RWPE1 (cell line): ENCODE data around the gene FRMD4A.
"Not testable (repeated sequence)": the region's sequence is repeated elsewhere in the genome, so short reads cannot be mapped to it uniquely, and the experiment has no call there.

ENCODE experiments used
- CTCF ChIA-PET: fragments of 350-600 bp; sonication (Branson Sonifier 250); formaldehyde crosslinking; extraction: SDS; loops from one replicate; lab custom pipeline; 2021; lab: Yijun Ruan, JAX
- POLR2A ChIA-PET: fragments of 400-600 bp; formaldehyde crosslinking; extraction: SDS; loops from one replicate; lab custom pipeline; 2020; ENCODE audit warnings: antibody characterized with exemption; ENCODE audit not compliant: low non-redundant PET; lab: Yijun Ruan, JAX
- DNase-seq: peaks from one replicate; pipeline ENCODE4 v3.0.0; 2012; ENCODE audit warnings: low spot score
- H3K27ac ChIP-seq: fragments of 450-650 bp; 2 replicates; pipeline ENCODE4 v1.5.1; 2017
- TF ChIP-seq, protein P1 (sequence below): fragments of 450-650 bp; conservative IDR thresholded peaks from 2 replicates; pipeline ENCODE4 v1.5.1; 2017; ENCODE audit warnings: low read depth, mild to moderate bottlenecking

Gene FRMD4A

DNA sequence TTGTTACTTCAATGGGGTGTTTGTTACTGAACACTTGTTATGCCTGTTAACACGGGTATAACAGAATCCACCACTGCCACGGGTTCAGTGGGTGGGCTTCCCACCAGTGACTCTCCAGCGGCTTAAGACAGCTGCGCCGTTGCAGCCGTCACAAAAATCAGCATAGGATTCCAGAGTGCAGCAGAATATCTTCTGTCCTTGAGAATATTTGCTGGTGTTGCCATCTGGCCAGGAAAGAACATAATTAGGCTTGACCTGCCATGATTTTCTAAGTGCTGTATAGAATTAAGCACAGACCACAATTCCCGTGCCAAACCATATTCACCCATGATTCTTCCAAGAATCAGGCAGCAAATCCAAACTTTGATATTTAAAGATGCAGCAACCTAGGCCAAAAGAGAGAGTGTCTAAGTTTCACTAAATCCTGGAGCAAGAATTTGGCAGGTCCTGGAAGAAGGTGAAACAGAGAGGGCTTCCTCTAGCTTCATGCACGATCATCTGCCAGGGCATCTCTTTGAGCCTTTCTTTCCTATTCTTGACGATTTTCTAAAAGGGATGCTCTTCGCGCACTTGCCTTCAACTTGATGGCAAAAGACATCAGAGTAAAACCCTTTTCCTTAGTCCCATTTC, 95.0 kb downstream of the FRMD4A start:
- no peak for DNase-seq
- CTCF ChIA-PET, result no interaction called here
- POLR2A ChIA-PET, result no interaction called here
- TF ChIP-seq, protein P1, sequence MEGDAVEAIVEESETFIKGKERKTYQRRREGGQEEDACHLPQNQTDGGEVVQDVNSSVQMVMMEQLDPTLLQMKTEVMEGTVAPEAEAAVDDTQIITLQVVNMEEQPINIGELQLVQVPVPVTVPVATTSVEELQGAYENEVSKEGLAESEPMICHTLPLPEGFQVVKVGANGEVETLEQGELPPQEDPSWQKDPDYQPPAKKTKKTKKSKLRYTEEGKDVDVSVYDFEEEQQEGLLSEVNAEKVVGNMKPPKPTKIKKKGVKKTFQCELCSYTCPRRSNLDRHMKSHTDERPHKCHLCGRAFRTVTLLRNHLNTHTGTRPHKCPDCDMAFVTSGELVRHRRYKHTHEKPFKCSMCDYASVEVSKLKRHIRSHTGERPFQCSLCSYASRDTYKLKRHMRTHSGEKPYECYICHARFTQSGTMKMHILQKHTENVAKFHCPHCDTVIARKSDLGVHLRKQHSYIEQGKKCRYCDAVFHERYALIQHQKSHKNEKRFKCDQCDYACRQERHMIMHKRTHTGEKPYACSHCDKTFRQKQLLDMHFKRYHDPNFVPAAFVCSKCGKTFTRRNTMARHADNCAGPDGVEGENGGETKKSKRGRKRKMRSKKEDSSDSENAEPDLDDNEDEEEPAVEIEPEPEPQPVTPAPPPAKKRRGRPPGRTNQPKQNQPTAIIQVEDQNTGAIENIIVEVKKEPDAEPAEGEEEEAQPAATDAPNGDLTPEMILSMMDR, result no peak
- no peak overlapping the region for H3K27ac ChIP-seq

DNA sequence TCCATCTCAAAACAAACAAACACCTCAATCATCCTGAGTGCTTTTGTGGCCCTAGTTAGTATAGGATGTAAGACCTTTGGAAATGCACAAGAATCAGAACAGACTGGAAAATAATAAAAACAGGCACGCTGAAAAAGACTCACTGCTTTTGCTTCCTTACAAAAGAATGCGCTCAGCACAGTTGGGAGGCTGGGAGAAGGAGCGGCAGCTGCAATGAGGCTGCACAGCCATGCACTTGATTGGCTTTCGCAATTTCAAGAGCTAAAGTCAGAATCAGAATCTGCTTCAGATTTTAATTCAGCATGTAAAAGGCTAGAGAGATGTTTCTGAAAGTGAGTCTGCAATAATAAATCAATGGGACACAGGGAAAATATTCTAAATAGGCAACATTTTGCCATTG, 97.2 kb downstream of the FRMD4A start:
- POLR2A ChIA-PET, result no interaction called here
- H3K27ac ChIP-seq, result no peak overlapping the region
- TF ChIP-seq, protein P1, result no peak
- no peak for DNase-seq
- CTCF ChIA-PET, result no interaction called here

DNA sequence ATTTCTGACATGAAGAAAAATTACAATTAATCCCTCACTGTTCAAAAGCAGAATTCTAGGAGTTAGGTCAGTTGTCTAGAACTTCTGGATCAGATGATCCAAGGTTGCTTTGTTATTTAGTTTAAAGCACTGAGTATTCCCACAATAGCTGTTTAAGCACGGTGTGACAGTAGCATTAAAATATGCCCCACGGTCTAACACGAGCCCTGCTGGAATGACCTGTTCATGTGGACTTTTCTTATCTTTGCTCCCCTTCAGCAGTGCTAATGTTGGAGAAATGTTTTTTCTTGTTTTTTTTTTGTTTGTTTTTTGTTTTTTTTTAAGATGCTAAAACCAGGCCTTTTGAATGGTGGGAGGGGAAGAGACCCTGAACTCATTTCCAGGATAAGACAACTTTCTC, 101.9 kb downstream of the FRMD4A start:
- CTCF ChIA-PET, DNase-seq, H3K27ac ChIP-seq, POLR2A ChIA-PET: not testable (repeated sequence)

DNA sequence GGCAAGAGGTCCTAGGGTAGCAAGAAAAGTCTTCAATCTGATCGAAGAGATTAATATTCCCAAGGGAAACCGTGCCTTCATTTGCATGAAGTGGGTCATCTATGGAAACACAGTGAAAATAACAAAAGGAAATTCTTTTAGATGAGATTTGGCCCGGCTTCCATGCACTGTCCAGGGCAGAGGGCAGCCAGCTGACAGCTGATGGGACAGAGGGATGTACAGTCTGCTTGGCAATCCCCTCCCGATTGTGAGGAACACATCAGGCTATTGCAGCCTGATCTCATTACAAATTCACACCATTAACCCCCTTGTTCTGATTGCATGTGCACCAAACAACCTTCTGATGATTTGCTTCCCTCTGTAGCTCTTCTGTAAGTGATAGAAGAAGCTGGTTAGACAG, 105.3 kb downstream of the FRMD4A start:
- H3K27ac ChIP-seq, result no peak overlapping the region
- DNase-seq, result no peak
- POLR2A ChIA-PET, result no interaction called here
- CTCF ChIA-PET, result no interaction called here
- TF ChIP-seq, protein P1, result no peak

DNA sequence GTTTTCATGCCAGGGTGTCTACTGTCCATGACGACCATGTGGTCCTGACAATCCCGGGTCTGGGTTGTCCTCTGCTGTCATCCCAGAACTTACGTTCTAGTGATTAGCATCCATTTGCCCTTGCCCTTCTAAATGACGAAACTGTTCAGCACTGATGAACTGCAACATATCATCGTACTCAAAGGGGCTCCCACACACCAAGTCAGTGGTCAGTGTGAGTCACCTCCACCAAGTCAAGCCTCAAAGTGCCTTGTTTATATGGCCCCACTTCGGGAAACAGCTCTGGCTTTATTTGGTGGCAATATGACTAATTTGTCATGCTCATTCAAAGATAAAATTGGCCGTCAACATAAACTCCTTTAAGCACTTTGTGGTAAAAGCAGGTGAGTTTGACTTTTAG, 110.7 kb downstream of the FRMD4A start:
- TF ChIP-seq, protein P1, result no peak
- H3K27ac ChIP-seq, result no peak overlapping the region
- DNase-seq, result no peak
- ChIA-PET POLR2A (no interaction called here), CTCF (interaction anchor here (0.6 to 0.7 kb wide), 2 partner anchors 70 to 92 kb away, joined by 3 read pairs; no protein-coding TSS in a partner anchor)

DNA sequence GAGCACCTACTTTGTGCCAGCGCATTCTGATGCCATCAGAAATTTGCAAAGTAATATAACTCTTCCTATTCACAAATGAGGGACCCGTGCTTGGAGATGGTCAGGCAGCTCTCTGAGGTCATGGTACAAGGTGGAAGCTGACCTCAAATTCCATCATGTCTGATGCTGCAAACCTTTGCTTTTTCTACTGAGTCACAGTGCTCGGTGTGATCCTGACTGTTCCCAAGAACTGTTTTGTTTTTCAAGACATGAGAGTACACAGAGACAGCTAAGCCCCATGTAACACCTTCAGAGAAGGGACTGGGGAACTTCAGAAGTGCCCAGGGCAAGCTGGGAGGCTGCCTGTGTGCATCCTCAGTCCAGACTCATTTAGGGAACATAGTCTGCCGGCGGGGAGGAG, 111.3 kb downstream of the FRMD4A start:
- ChIA-PET POLR2A (no interaction called here), CTCF (no interaction called here)
- TF ChIP-seq, protein P1, result no peak
- DNase-seq, result no peak
- no peak overlapping the region for H3K27ac ChIP-seq

DNA sequence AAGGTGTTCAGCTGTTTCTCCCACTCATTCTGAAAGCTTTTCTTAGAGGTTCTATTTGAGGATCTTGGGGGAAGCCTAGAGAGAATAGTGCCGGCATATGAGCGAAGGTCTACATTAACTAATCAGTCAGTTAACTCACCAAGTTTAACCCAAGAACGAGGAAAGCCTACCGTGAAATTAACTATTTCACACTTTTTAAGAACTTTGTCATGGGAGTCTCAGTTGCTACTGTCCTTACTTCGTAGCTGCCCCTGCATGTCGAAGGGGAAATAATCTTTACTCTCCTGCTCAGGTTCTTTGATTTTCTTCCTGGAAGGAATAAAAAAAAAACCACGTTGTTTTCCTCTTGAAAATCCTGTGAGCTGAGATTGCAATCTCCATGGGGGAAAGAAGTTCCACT, 115.1 kb downstream of the FRMD4A start:
- TF ChIP-seq, protein P1, result no peak
- POLR2A ChIA-PET, result no interaction called here
- no peak overlapping the region for H3K27ac ChIP-seq
- CTCF ChIA-PET, result no interaction called here
- DNase-seq, result no peak

DNA sequence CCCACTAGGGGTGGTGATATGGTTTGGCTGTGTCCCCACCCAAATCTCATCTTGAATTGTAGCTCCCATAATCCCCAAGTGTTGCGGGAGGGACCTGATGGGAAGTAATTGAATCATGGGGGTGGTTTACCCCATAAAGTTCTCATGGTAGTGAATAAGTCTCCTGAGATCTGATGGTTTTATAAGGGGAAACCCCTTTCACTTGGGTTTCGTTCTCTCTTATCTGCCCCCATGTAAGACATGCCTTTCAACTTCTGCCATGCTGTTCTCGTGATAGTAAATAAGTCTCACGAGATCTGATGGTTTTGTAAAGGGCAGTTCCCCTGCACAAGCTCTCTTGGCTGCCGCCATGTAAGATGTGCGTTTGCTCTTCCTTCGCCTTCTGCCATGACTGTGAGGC, 117.0 kb downstream of the FRMD4A start:
- DNase-seq, POLR2A ChIA-PET, CTCF ChIA-PET, H3K27ac ChIP-seq: not testable (repeated sequence)
